Measurements from ENCODE around the gene ZNF429.
"Not testable (repeated sequence)": the region's sequence is repeated elsewhere in the genome, so short reads cannot be mapped to it uniquely, and the experiment has no call there.

The ZNF429 gene

GRCh38 chr19:21593502-21593901, 88.1 kb downstream of the ZNF429 start:
- no peak for FAIRE-seq

GRCh38 chr19:21593934-21594820, 88.8 kb downstream of the ZNF429 start:
- no peak for FAIRE-seq

DNA sequence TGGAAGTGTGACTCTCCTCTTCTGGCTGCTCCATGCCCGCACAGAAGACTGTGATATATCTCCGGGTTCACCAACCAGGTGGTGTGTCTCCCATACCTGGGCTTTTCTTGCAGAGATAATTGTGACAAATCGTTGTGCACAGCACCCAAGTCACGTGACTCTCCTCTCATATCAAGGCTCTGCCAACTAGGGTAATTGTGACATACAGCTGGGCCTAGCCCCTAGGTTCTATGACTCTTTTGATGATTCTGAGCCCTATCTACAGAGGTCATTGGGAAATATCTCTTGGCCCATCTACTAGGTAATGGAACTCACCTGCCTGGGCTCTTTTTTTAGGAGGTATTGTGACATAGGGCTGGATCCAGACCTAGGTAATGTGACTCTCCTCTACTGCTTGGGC, 89.8 kb downstream of the ZNF429 start:
- no peak for FAIRE-seq

- no peak for FAIRE-seq
Observed at GRCh38 chr19:21602082-21602658, 96.8 kb downstream of the ZNF429 start.

- FAIRE-seq, result not testable (repeated sequence)
Observed at GRCh38 chr19:21602659-21603430, 97.4 kb downstream of the ZNF429 start.

DNA sequence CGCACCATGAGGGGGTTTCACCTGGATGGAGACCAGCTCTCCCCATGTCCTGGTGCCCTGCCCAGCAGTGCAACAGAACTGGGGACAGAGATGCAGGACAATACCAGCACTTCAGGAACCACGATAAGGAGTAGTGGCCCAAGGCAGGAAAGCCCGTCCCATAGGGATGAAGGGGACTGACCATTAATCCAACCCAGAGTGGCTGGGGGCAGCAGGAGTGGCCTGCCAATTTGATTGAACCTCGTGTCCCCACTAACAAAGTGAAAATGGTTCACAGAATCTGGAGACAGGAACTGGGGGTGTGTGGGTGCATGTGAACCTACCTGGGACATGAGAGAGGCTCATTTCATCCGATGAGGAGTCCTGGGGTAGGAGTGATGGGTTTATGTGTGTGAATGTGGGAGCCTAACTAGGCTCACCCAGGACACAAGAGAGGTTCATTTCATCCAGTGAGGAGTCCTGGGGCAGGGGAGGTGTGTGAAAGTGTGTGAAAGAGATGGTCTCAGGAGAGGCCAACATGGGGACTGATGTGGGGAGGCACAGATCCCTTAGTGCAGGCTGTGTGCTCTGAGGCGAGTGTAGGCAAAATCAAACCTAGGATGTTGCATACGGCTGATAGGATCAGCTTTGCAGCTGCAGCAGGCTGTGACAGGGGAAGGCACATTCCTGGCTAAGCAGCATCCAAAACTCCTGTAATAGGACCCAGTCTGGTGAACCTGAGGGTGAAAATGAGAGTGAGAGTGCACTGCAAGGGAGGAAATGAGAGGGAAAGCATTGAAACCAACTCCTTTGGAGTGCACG, 98.2 kb downstream of the ZNF429 start:
- no peak for FAIRE-seq

DNA sequence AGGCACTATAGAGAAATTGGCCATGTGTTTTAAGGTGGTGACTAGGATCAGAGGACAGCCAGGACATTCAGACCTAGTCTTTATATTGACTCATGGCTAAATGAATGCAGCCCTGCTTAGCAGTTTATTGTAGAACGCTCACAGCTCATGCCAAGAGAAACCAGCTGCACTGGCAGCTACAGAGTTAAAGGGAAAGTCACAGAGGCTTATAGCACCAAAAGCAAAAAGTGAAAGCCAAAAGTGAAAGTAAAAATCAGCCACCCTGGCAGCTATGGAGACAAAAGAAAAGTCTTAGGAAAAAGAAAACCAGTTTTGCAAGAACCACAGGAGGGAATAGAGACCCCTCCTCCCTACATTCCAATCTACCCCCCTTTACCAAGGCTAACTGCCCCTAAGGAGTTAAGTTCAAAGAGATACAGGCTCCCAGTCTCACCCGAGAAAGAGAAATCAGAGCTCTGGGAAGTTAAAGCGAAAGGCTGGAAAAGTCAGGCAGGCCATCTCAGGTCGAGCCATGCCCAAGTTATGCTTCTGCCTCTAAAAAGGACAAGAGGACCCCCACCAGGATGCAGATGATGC, 99.0 kb downstream of the ZNF429 start:
- FAIRE-seq, result no peak
